GM19193 (cell line): ENCODE data around the gene EVI5L.

Experiments used
- POLR2A ChIP-seq: IDR thresholded peaks from 4 replicates; pipeline ENCODE4 v1.6.1; 2011; ENCODE audit not compliant: insufficient read depth, insufficient read length; ENCODE audit errors: extremely low read depth

Gene EVI5L

DNA sequence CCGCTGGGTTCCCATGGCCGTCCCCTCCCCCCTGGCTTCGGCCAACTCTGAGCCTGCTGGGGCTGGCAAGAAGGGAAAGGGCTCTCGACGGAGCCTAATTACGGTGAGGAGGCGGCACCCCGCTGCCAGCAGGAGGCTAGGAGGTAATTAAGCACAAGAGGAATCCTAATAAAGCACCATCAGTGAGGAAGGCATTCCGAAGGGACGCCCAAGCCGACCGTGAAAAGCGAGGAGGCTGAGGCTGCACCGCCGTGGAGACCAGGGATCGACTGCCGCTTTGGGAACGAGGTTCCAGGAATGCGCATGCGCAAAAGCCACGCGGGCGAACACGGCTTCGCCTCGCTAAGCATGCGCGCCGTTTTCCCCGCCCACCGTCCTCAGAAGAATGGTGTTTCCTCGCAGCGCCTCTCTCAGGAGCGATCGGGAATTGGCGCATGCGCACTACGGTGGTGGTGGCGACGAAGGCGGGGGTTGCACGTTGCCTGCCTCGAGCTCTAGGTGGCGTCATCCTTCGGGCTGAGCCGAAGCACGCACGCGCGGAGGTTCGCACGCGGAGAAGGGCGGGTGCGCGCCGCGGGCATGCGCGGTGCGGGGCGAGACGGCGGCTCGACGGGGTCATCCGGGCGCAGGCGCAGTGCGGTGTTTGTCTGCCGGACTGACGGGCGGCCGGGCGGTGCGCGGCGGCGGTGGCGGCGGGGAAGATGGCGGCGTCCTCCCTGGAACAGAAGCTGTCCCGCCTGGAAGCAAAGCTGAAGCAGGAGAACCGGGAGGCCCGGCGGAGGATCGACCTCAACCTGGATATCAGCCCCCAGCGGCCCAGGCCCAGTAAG is 73.4 kb downstream of the EVI5L start, which contains the start of gene MAP2K7:
Gene MAP2K7 (plus strand): TSS at position 634 of the 830 bp plus-strand sequence. CDS start 68 bp downstream, at position 702.
- TF ChIP-seq POLR2A: peak; percentile 75

DNA sequence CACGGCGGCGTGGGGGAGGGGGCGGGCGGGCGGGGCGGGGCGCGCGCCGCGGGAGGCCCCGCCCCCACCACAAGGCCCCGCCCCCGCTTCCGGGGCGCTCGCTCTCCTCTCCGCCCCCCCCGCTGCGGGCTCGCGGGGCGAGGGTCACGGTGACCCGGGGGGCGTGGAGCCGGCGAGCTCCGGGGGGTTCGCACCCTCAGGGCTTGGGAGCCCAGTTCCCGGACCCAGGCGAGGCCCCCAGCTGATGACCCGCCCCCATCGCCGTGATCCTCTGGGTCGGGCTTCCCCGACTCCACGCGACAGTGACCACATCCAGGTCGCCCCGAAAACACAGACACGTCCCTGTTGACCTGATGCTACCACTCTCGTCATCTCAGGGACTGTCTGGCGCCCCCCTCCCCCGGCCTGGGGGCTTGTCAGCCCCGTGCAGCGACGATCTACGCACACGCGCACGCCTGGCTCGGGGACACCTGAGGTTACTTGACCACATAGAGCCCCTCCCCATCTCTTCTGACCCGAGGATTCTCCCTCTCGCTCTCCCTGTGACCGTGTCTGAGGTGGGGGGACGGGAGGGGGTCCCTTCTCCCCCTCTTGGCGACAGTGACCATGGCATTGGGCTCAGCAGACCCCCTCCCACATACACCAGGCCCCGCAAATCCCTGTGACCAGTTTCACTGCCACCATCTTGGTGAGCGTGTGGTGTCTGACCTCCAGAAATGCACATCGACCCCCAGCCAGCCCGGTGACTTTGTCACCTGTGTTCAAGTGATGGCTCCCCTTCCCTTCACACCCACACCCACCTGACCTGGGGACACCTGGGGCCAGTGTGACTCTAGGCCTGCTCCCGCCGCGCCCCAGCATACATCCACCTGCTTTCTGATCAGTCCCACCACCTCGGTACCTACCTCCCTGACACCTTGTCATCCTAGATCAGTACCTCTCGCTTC is 74.3 kb downstream of the EVI5L start:
- no peak for TF ChIP-seq POLR2A

DNA sequence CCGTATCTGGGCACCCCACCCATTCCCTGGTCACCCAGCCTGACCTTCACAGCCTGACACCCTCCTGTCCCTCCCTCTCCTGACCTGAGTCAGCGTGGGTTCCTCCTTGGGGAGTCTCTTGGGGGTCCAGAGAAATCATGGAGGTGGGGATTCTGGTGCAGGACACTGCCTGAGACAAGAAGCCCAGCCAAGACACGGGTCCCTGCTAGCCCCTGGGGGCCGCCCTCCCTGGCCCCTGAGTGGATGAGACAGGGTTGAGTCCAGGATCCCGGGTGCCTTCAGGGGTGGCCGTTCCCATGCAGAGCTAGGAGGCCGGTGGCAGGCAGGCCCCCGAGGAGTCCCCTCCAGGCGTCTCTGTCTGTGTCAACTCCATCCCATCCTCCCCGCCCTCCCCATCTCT is 75.2 kb downstream of the EVI5L start:
- TF ChIP-seq POLR2A: no peak

DNA sequence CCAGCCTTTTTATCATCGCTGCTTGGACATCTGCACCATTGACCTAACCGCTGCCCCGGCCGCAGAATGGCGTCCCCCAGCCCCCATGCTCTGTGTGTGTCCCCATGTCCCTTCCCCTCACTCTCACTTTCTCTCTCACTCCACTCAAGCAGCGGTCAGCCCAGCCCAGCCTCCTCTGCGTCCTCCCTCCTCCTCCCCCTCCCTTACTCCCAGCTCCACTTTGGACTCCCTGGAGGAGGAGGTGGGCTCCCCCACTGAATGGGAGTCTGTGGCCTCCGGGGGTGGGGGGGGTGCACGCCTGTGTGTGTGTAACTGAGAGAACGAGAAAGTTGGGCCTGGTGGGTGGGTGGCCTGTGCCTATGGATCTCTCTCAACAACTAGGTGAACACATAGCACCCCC is 75.8 kb downstream of the EVI5L start:
- no peak for TF ChIP-seq POLR2A

DNA sequence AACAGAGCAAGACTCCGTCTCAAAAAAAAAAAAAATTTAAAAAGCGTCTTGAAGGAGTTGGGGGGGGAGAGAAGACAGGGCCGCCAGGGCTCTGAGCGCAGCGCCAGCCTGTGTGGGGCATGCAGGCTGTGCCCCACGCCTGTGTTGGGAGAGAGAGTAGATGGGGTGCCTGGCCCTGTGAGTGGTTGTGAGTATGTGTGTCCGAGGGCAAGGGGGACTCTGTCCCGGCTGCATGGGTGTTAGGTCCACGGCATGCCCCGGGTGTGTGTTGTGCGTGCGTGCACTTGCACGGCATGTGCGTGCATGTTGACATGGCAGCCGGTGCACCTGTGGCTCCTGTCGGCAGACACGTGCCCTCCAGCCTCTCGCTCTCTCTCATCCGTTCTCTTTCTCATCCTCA is 77.1 kb downstream of the EVI5L start:
- TF ChIP-seq POLR2A: no peak

DNA sequence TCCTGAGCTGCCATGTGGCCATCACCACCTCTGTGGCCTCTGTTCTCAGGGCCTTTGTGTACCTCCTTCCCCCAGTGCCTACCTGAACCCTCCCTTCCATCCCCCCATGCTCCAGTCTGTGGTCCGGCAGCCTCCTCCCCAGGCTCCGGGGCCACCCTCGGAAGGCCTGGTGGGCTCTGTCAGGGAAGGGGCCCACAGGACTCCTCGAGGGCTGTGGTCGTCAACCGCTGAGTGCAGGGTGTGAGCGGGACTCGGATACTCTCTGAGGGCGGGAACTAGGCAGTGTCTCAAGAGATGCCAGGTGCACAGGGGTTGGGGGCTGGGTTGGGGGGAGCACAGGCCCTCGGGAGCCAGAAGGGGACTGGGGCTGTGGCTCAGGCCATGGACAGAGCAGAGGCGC is 77.5 kb downstream of the EVI5L start:
- TF ChIP-seq POLR2A: no peak

DNA sequence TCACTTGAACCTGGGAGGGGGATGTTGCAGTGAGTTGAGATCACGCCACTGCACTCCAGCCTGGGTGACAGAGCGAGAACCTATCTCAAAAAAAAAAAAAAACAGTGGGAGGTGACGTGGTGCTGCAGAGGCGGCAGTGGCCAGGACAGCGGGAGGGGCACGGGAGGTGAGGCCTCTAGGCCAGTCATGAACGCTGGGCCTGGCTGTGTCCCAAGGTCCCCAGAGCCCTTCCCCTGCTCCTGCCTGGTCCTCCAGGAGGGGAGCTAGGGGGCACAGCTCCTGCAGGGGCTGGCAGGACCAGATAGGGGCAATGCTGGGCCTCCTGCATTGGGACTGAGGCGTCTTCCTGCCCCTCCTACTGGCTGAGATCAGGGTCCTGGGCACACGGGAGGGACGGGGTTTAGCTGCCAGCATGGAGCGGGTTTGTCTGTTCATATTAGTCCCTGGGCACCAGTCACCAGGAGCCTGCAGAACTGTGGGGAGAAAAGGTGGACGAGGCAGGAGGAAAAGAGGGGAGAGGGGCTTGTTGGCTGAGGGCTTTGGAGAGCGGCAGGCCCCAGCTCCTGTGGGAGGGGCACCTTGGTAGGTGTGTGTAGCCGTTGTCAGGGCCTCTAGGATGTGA is 78.2 kb downstream of the EVI5L start:
- TF ChIP-seq POLR2A: no peak

DNA sequence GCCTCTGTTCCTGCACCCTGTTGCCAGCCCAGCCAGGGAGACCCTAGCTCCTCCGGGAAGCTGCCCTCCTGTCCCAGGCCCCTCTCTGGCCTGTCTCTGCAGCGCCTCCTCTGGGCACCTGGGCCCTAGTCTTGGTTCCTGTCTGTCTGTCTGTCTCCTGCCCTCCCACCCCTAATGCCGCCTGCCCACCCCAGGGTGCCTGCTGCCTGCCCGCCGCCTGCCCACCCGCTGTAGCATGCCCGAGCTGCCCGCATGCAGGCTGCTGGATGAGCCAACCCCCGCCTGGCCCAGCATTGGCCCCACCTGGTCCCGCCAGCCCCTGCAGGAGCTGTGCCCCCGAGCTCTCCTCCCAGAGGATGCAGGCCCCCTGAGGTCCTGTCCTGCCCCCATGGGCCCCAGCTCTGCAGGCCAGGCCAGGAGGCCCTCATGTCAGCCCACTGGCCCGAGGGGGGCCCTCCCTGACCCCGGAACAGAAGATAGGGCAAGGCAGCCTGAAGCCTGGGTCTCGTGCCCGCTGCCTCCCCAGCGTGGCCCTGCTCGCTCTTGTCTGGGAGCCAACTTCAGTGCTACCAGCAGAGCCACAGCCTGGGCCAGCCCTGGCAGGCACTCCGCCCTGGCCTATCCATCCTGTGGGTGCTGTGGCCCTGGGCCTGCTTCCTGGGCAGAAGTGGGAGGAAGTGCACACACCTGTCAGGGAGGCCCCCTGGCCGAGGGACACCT is 78.9 kb downstream of the EVI5L start:
- TF ChIP-seq POLR2A: no peak

DNA sequence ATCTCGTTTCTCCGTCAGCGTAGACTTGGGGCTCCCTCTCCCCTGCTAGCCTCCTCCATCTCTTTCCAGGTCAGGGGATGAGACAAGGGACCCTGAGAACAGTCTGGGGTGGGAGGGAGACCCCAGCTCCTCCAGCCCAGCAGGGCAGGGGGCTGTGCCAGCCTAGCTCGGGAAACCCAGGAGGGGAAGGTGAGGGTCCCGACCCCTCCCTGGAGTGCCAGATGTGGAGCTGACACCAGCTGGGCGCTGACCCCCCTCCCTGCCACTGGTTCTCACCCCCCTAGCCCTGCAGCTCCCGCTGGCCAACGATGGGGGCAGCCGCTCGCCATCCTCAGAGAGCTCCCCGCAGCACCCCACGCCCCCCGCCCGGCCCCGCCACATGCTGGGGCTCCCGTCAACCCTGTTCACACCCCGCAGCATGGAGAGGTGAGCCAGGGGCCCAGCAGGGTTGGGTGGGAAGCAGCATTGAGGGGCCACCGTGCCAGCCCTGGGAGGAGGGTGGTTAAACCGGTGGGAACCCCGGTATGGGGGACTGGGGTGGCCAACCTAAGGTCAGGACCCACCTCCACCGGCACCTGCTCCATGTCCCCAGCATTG is 79.6 kb downstream of the EVI5L start:
- TF ChIP-seq POLR2A: no peak

DNA sequence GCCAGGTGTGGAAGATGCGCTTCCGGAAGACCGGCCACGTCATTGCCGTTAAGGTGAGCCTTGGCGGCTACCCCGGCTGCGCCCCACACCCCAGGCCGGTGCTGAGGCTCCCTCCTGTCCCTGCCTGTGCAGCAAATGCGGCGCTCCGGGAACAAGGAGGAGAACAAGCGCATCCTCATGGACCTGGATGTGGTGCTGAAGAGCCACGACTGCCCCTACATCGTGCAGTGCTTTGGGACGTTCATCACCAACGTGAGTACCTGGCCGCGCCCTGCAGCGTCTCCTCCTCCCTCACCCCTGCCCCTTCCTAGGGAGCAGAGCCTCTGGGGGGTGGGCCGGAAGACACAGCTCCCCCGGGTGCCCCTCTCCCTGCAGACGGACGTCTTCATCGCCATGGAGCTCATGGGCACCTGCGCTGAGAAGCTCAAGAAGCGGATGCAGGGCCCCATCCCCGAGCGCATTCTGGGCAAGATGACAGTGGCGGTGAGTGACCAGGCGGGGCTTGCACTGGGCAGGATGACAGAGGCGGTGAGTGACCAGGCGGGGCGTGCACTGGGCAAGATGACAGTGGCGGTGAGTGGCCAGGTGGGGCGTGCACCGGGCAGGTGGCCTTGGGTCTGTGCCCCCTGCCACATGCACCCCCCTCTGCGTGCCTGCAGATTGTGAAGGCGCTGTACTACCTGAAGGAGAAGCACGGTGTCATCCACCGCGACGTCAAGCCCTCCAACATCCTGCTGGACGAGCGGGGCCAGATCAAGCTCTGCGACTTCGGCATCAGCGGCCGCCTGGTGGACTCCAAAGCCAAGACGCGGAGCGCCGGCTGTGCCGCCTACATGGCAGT is 80.5 kb downstream of the EVI5L start:
- TF ChIP-seq POLR2A: no peak

DNA sequence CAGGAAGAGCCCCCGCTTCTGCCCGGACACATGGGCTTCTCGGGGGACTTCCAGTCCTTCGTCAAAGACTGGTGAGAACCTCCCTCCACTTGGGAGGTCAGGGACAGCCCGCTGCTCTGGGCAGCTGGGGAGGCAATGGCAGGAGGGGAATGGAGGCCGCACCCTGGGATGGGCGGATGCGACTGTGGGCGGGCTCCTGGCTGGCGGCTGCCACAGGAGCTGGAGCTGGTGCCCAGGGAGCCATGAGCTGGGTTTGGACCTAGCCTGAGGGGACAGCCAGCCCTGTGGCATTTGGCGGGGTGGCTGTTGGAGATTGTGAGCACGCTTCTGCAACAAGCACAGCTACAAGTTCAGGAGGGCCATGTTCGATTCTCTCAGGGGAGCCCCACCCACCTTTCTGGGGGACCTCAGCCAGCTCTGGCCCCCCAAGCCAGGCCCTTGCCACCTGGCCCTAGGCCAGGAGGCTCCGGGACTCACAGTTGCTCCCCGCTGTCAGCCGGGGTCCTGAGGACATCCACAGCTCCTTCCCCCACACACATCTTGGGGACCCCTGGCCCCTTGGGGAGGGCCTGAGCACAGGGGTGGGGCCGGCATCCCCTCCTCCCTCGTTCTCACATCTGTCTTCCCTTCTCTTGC is 81.6 kb downstream of the EVI5L start:
- no peak for TF ChIP-seq POLR2A

DNA sequence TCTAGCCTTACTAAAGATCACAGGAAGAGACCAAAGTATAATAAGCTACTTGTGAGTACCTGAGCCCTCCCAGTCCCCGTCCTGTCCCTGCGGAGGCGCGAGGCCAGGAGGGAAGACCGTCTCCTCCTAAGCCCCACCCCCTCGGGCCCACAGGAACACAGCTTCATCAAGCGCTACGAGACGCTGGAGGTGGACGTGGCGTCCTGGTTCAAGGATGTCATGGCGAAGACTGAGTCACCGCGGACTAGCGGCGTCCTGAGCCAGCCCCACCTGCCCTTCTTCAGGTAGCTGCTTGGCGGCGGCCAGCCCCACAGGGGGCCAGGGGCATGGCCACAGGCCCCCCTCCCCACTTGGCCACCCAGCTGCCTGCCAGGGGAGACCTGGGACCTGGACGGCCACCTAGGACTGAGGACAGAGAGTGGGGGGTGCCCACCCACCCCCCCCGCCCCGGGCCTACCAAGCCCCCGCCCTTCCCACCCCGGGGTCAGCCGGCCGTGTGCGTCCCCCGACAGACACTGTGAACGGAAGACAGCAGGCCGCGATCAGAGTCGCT is 82.2 kb downstream of the EVI5L start:
- TF ChIP-seq POLR2A: no peak
